ENCODE measurements around the gene CD99. TPM values are rescaled to one million over a fixed set of nuclear protein-coding genes. Genes with fewer than 3 reads are reported as not detected.
A peak's percentile ranks its signal among the peaks of the same experiment; 100 is the strongest.

CD99 gene
- total and polyA plus RNA-seq, 9 of the 15 experiments (the other 6 are each of a cell fraction or from before 2014, with no cell fraction given): 5.0 to 55.3 (median 34.5) TPM

DNA sequence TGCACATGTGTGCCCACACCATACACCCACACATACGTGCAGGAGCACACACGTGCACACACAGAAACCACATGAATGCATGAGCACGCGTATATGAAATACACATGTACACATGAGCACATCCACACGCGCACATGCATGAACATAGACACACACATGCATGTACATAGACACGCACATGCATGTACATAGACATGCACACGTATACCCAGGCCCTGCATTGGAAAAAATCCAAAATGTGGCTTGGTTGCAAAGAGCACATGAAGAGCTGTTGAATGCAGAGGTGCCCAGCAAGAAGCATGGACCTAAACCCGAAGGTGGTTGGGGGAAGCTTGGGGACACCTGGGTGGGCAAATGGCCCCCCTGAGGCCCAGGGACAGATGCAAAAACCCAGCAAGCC lies 18.5 kb downstream of the CD99 start:
- POLR2A ChIA-PET: no interaction called here
- no peak overlapping the region; the same call in 1 of the 2 replicates for H3K4me2 ChIP-seq (ENCODE audit: insufficient read depth, low read length)

GRCh38 chrX:2710041-2710840 lies 19.1 kb downstream of the CD99 start:
- BruUV-seq (replicated peaks): no TSS peak
- ATAC-seq: peak; percentile 54
- TF ChIP-seq FOSL1 (tag; conservative IDR thresholded peaks at IDR 0.05): peak; percentile 77
- TF ChIP-seq ZBTB17 (CRISPR knock-in tag; IDR thresholded peaks at IDR 0.05): no peak
- TF ChIP-seq, protein P1, sequence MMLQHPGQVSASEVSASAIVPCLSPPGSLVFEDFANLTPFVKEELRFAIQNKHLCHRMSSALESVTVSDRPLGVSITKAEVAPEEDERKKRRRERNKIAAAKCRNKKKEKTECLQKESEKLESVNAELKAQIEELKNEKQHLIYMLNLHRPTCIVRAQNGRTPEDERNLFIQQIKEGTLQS (IDR thresholded peaks at IDR 0.05): peak; percentile 58; the same call in 1 of the 2 replicates
- TF ChIP-seq, protein P1 (CRISPR knock-in tag; conservative IDR thresholded peaks at IDR 0.05): no peak
- TF ChIP-seq JUNB (CRISPR knock-in tag; conservative IDR thresholded peaks at IDR 0.05): no peak
- TF ChIP-seq JUND (IDR thresholded peaks at IDR 0.05; ENCODE audit: borderline replicate concordance, low read depth, low read length): peak; percentile 35; the same call in 1 of the 2 replicates
- peak; percentile 44; the same call in 2 of the 3 replicates for TF ChIP-seq JUND (tag; IDR thresholded peaks at IDR 0.05; ENCODE audit: borderline replicate concordance, low read depth, low read length)
- TF ChIP-seq SREBF2 (CRISPR knock-in tag; IDR thresholded peaks at IDR 0.05): no peak
- TF ChIP-seq NRF1 (conservative IDR thresholded peaks at IDR 0.05 in 1 of 2, IDR thresholded peaks at IDR 0.05 in 1 of 2): no peak
- no peak for TF ChIP-seq EP400 (IDR thresholded peaks at IDR 0.05)
- peak; percentile 80 for TF ChIP-seq FOXJ2 (tag; IDR thresholded peaks at IDR 0.05)
- WGBS (ENCODE audit: insufficient coverage, low coverage, missing lambda C conversion rate): 12% methylated on average over 12 of the region's 15 CpGs
- intact Hi-C loops (cut with micrococcal nuclease): no loop called here
- Histone ChIP-seq H3K9me3 (replicated peaks; ENCODE audit: control insufficient read depth, insufficient read depth, low read depth, low read length) (no peaks in the 10 kb centered on the region), H3K79me2 (ENCODE audit: control insufficient read depth, insufficient read depth, low read length) (no peaks in the 10 kb centered on the region), H3K36me3 (ENCODE audit: control insufficient read depth, insufficient read depth, low read length) (no peaks in the 10 kb centered on the region), H3K27ac (ENCODE audit: extremely low read depth, low read depth, low read length) (peak overlapping the region; percentile 55; the same call in 2 of the 3 replicates), H2AFZ (ENCODE audit: low read depth, low read length) (peak overlapping the region; percentile 62; the same call in 1 of the 2 replicates), H3K4me3 (no peak overlapping the region), H3K4me2 (ENCODE audit: insufficient read depth, low read length) (peak overlapping the region; percentile 32), H3K27me3 (ENCODE audit: control insufficient read depth in 2 of 2, insufficient read depth in 2 of 2, low read length in 2 of 2) (no peaks in the 10 kb centered on the region), H3K9ac (ENCODE audit: insufficient read depth in 1 of 2, low read depth in 2 of 2, low read length in 2 of 2) (peak overlapping the region in 1 of 2 experiments; percentile 30; a peak in 2 of 4 replicates), H4K20me1 (replicated peaks; ENCODE audit: control insufficient read depth, insufficient read depth, low read length) (no peaks in the 10 kb centered on the region), H3K4me1 (replicated peaks in 1 of 2; ENCODE audit: control insufficient read depth in 2 of 2, insufficient read depth in 2 of 2, low read length in 2 of 2) (no peaks in the 10 kb centered on the region; a peak in 1 of 5 replicates), H3K9me1 (ENCODE audit: control insufficient read depth, insufficient read depth, low read length) (no peaks in the 10 kb centered on the region)
- FAIRE-seq: no peak
- POLR2A ChIA-PET: no interaction called here
- CTCF ChIA-PET (ENCODE audit: low intra/inter-chr PET ratio): no interaction called here
- in situ Hi-C loops (cut with MboI): no loop called here
- peak in 1 of 4 experiments; percentile 18 for DNase-seq (ENCODE audit: extremely low read depth in 1 of 4, low spot score in 3 of 4)

More for the DNA sequence above, 18.5 kb downstream of the CD99 start:
- no TSS peak for BruUV-seq (replicated peaks)
- no peaks in the 10 kb centered on the region for H3K9me3 ChIP-seq (replicated peaks; ENCODE audit: control insufficient read depth, insufficient read depth, low read depth, low read length)
- no peak overlapping the region for H3K4me3 ChIP-seq
- no peak overlapping the region for H2AFZ ChIP-seq (ENCODE audit: low read depth, low read length)
- TF ChIP-seq PPARD (CRISPR knock-in tag; IDR thresholded peaks at IDR 0.05): no peak
- TF ChIP-seq, protein P2, sequence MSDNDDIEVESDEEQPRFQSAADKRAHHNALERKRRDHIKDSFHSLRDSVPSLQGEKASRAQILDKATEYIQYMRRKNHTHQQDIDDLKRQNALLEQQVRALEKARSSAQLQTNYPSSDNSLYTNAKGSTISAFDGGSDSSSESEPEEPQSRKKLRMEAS (CRISPR knock-in tag; IDR thresholded peaks at IDR 0.05): 0 out of 2 replicates have a peak, but pooled peaks have one; percentile 35
- WGBS (ENCODE audit: insufficient coverage, low coverage, missing lambda C conversion rate): 65% methylated on average over 9 of the region's 9 CpGs
- no peaks in the 10 kb centered on the region for H4K20me1 ChIP-seq (replicated peaks; ENCODE audit: control insufficient read depth, insufficient read depth, low read length)
- CTCF ChIA-PET (ENCODE audit: low intra/inter-chr PET ratio): no interaction called here
- in situ Hi-C loops (cut with MboI): no loop called here
- no peaks in the 10 kb centered on the region; a peak in 1 of 5 replicates for H3K4me1 ChIP-seq (replicated peaks in 1 of 2; ENCODE audit: control insufficient read depth in 2 of 2, insufficient read depth in 2 of 2, low read length in 2 of 2)
- no peaks in the 10 kb centered on the region for H3K79me2 ChIP-seq (ENCODE audit: control insufficient read depth, insufficient read depth, low read length)
- no peak for ATAC-seq
- H3K27ac ChIP-seq (ENCODE audit: extremely low read depth, low read depth, low read length): no peak overlapping the region
- H3K9me1 ChIP-seq (ENCODE audit: control insufficient read depth, insufficient read depth, low read length): no peaks in the 10 kb centered on the region
- no peaks in the 10 kb centered on the region for H3K36me3 ChIP-seq (ENCODE audit: control insufficient read depth, insufficient read depth, low read length)
- no peaks in the 10 kb centered on the region for H3K27me3 ChIP-seq (ENCODE audit: control insufficient read depth in 2 of 2, insufficient read depth in 2 of 2, low read length in 2 of 2)
- intact Hi-C loops (cut with micrococcal nuclease): no loop called here
- peak overlapping the region in 1 of 2 experiments; percentile 30; a peak in 1 of 4 replicates for H3K9ac ChIP-seq (ENCODE audit: insufficient read depth in 1 of 2, low read depth in 2 of 2, low read length in 2 of 2)
- FAIRE-seq: no peak
- no peak for DNase-seq (ENCODE audit: extremely low read depth in 1 of 4, low spot score in 3 of 4)
